Measurements from ENCODE around the gene LAMB1.
"Not testable (repeated sequence)": the region's sequence is repeated elsewhere in the genome, so short reads cannot be mapped to it uniquely, and the experiment has no call there.

LAMB1 gene

DNA sequence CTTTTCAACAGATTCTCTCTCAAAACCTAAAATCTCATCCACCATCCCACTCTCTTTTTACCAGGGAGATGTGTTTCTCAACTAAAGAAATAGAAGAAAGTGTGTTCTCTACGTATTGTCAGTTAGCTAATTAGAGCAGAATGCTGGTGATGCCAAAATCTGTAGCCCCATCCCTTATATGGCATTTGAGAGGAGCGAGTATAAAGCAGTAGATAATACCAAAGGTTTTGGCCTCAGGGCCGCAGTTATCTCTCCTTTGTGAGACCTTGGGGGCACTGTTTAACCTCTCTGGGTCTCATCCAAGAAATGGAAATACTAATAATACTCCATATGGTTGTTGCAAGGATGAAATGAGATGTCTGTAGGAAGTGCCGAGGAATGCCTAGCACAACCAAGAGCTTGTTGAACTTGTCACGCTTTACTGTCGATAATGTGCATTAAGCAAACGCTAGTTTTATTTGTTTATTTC lies 112.4 kb downstream of the LAMB1 start:
- Histone ChIP-seq H3K4me2 (ENCODE audit: insufficient read depth, low read length, poor library complexity, severe bottlenecking) (peak overlapping the region; percentile 51), H3K27ac (replicated peaks; ENCODE audit: low read length) (no peak overlapping the region), H2BK12ac (ENCODE audit: low read length) (no peak overlapping the region), H4K91ac (ENCODE audit: low read depth, low read length, poor library complexity) (no peak overlapping the region), H3K18ac (ENCODE audit: low read length) (no peak overlapping the region), H2BK120ac (ENCODE audit: low read depth, low read length) (no peak overlapping the region), H3K23ac (ENCODE audit: low read depth, low read length, poor library complexity) (no peak overlapping the region), H3K4me3 (ENCODE audit: low read length in 2 of 2) (peak overlapping the region; percentile 60 to 95), H3K14ac (ENCODE audit: low read length) (no peak overlapping the region), H2BK5ac (ENCODE audit: low read length) (no peak overlapping the region), H3K9me3 (replicated peaks in 1 of 2; ENCODE audit: control insufficient read depth in 2 of 2, insufficient read depth in 1 of 2, low read depth in 1 of 2, low read length in 2 of 2) (no peaks in the 10 kb centered on the region), H2BK15ac (ENCODE audit: low read length) (no peak overlapping the region), H3K4ac (ENCODE audit: low read length) (no peak overlapping the region), H3K79me1 (ENCODE audit: low read depth, low read length) (peaks cover 5% of the 10 kb centered on the region), H3K36me3 (replicated peaks in 1 of 2; ENCODE audit: control insufficient read depth in 2 of 2, insufficient read depth in 2 of 2, low read length in 2 of 2) (peaks cover 3 to 29% of the 10 kb centered on the region in 2 donors), H4K8ac (ENCODE audit: low read depth, low read length) (no peak overlapping the region), H2AFZ (ENCODE audit: low read length) (peak overlapping the region; percentile 88), H3K4me1 (ENCODE audit: control insufficient read depth in 2 of 2, insufficient read depth in 1 of 2, low read depth in 1 of 2, low read length in 2 of 2) (peaks cover 6% of the 10 kb centered on the region in 2 donors), H3K9ac (ENCODE audit: low read depth, low read length, poor library complexity) (no peak overlapping the region), H3K27me3 (ENCODE audit: control insufficient read depth in 3 of 3, insufficient read depth in 3 of 3, low read depth in 1 of 3, low read length in 3 of 3) (no peaks in the 10 kb centered on the region), H2AK5ac (ENCODE audit: low read depth, low read length) (no peak overlapping the region)
- no peak for DNase-seq (ENCODE audit: low spot score)
- no CpG with 5 or more reads among the region's 7 CpGs for WGBS, 2 donors (ENCODE audit: extremely low coverage in 2 of 2, insufficient read length in 2 of 2, insufficient replicate concordance in 1 of 2)

DNA sequence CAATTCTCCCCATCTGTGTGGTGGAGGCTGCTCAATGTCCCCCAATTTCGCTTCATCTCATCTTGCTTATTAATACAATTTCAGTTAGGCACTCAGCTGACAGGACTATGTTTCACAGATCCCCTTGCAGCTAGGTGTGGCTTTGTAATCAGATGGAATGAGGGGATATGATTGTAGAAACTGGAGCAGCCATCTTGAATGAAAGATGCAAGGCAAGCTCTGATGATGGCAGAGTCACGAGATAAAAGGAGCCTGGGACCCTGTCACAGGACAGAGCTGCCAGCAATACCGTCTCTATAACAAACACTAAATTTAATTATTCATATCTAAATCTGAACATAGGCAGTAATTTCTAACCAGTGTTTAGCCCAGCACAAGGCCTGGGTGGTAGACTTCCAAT lies 113.0 kb downstream of the LAMB1 start:
- no peak overlapping the region for H4K91ac ChIP-seq (ENCODE audit: low read depth, low read length, poor library complexity)
- no peak overlapping the region for H2BK5ac ChIP-seq (ENCODE audit: low read length)
- no CpG with 5 or more reads among the region's 3 CpGs for WGBS, 2 donors (ENCODE audit: extremely low coverage in 2 of 2, insufficient read length in 2 of 2, insufficient replicate concordance in 1 of 2)
- no peak overlapping the region for H2BK120ac ChIP-seq (ENCODE audit: low read depth, low read length)
- H3K18ac ChIP-seq (ENCODE audit: low read length): no peak overlapping the region
- no peak for DNase-seq (ENCODE audit: low spot score)
- H4K8ac ChIP-seq (ENCODE audit: low read depth, low read length): no peak overlapping the region
- H2AK5ac ChIP-seq (ENCODE audit: low read depth, low read length): no peak overlapping the region
- no peak overlapping the region for H3K4ac ChIP-seq (ENCODE audit: low read length)
- H3K27ac ChIP-seq (replicated peaks; ENCODE audit: low read length): no peak overlapping the region
- no peak overlapping the region for H3K14ac ChIP-seq (ENCODE audit: low read length)
- H3K4me2 ChIP-seq (ENCODE audit: insufficient read depth, low read length, poor library complexity, severe bottlenecking): no peak overlapping the region
- no peak overlapping the region for H3K9ac ChIP-seq (ENCODE audit: low read depth, low read length, poor library complexity)
- peaks cover 5% of the 10 kb centered on the region for H3K79me1 ChIP-seq (ENCODE audit: low read depth, low read length)
- no peak overlapping the region for H2BK12ac ChIP-seq (ENCODE audit: low read length)
- no peaks in the 10 kb centered on the region for H3K9me3 ChIP-seq (replicated peaks in 1 of 2; ENCODE audit: control insufficient read depth in 2 of 2, insufficient read depth in 1 of 2, low read depth in 1 of 2, low read length in 2 of 2)
- no peak overlapping the region for H2BK15ac ChIP-seq (ENCODE audit: low read length)
- peaks cover 6% of the 10 kb centered on the region in 2 donors for H3K4me1 ChIP-seq (ENCODE audit: control insufficient read depth in 2 of 2, insufficient read depth in 1 of 2, low read depth in 1 of 2, low read length in 2 of 2)
- no peak overlapping the region for H3K23ac ChIP-seq (ENCODE audit: low read depth, low read length, poor library complexity)
- peaks cover 3 to 24% of the 10 kb centered on the region in 2 donors for H3K36me3 ChIP-seq (replicated peaks in 1 of 2; ENCODE audit: control insufficient read depth in 2 of 2, insufficient read depth in 2 of 2, low read length in 2 of 2)
- peak overlapping the region; percentile 88 for H2AFZ ChIP-seq (ENCODE audit: low read length)
- H3K4me3 ChIP-seq (ENCODE audit: low read length in 2 of 2): no peak overlapping the region
- no peaks in the 10 kb centered on the region for H3K27me3 ChIP-seq (ENCODE audit: control insufficient read depth in 3 of 3, insufficient read depth in 3 of 3, low read depth in 1 of 3, low read length in 3 of 3)

DNA sequence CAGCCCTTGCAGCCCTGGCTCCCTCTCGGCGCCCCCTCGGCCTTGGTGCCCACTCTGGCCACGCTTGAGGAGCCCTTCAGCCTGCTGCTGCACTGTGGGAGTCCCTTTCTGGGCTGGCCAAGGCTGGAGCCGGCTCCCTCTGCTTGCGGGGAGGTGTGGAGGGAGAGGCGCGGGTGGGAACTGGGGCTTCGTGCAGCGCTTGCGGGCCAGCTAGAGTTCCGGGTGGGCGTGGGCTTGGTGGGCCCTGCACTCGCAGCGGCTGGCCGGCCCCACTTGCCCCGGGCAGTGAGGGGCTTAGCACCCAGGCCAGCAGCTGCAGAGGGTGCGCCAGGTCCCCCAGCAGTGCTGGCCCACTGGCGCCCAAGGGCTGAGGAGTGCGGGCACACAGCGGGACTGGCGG lies 115.1 kb downstream of the LAMB1 start:
- WGBS, 2 donors (ENCODE audit: extremely low coverage in 2 of 2, insufficient read length in 2 of 2, insufficient replicate concordance in 1 of 2): no CpG with 5 or more reads among the region's 22 CpGs
- not testable (repeated sequence) for DNase-seq (ENCODE audit: low spot score); H2AFZ ChIP-seq (ENCODE audit: low read length)

DNA sequence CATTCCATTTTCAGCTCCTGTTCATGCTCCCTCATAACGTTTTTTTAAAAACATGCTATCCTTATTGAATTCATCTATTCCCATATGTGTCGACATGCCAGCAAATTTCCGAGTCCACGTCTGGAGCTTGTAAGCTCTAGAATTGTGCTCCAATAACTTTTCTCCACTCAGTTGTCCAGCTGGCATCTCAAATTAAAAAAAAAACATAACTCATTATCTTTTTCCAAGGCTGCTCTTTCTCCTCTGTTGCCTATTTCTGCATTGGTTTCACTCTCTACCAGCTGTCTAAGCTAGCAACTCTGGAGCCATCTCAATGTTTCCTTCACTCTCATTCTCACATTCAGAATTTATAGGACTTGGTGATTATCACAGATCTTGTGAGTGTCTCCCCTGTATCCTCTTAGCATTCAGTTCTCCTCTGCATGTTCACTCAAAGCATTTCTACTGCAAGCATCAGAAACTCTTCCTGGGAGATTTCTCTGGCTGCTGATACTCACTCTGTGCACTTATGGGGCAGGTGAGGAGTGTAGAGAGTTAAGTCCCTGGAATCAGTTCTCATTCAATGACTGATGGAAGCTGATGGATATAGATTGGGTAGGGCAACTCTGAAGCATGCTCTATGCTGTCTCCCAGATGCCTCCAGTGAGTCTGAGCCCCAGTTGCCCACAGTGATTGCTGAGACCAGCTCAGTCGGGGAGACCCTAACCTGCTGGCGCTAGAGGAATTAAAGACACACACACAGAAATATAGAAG lies 118.7 kb downstream of the LAMB1 start:
- no peak overlapping the region for H2BK12ac ChIP-seq (ENCODE audit: low read length)
- H3K4me2 ChIP-seq (ENCODE audit: insufficient read depth, low read length, poor library complexity, severe bottlenecking): no peak overlapping the region
- H3K79me1 ChIP-seq (ENCODE audit: low read depth, low read length): no peaks in the 10 kb centered on the region
- H3K9me3 ChIP-seq (replicated peaks in 1 of 2; ENCODE audit: control insufficient read depth in 2 of 2, insufficient read depth in 1 of 2, low read depth in 1 of 2, low read length in 2 of 2): no peaks in the 10 kb centered on the region
- H3K27me3 ChIP-seq (ENCODE audit: control insufficient read depth in 3 of 3, insufficient read depth in 3 of 3, low read depth in 1 of 3, low read length in 3 of 3): peaks cover 0 to 2% (median 0%) of the 10 kb centered on the region in 3 experiments
- WGBS, 2 donors (ENCODE audit: extremely low coverage in 2 of 2, insufficient read length in 2 of 2, insufficient replicate concordance in 1 of 2): no CpG with 5 or more reads among the region's 6 CpGs
- no peak overlapping the region for H2BK120ac ChIP-seq (ENCODE audit: low read depth, low read length)
- H2BK5ac ChIP-seq (ENCODE audit: low read length): no peak overlapping the region
- H3K4ac ChIP-seq (ENCODE audit: low read length): no peak overlapping the region
- no peak for DNase-seq (ENCODE audit: low spot score)
- no peak overlapping the region for H2BK15ac ChIP-seq (ENCODE audit: low read length)
- no peaks in the 10 kb centered on the region for H3K4me1 ChIP-seq (ENCODE audit: control insufficient read depth in 2 of 2, insufficient read depth in 1 of 2, low read depth in 1 of 2, low read length in 2 of 2)
- H3K27ac ChIP-seq (replicated peaks; ENCODE audit: low read length): no peak overlapping the region
- H3K36me3 ChIP-seq (replicated peaks in 1 of 2; ENCODE audit: control insufficient read depth in 2 of 2, insufficient read depth in 2 of 2, low read length in 2 of 2): no peaks in the 10 kb centered on the region
- no peak overlapping the region for H3K9ac ChIP-seq (ENCODE audit: low read depth, low read length, poor library complexity)
- no peak overlapping the region for H3K18ac ChIP-seq (ENCODE audit: low read length)
- no peak overlapping the region for H2AK5ac ChIP-seq (ENCODE audit: low read depth, low read length)
- H2AFZ ChIP-seq (ENCODE audit: low read length): no peak overlapping the region
- H3K23ac ChIP-seq (ENCODE audit: low read depth, low read length, poor library complexity): no peak overlapping the region
- no peak overlapping the region for H3K14ac ChIP-seq (ENCODE audit: low read length)
- H4K91ac ChIP-seq (ENCODE audit: low read depth, low read length, poor library complexity): no peak overlapping the region
- H3K4me3 ChIP-seq (ENCODE audit: low read length in 2 of 2): no peak overlapping the region
- H4K8ac ChIP-seq (ENCODE audit: low read depth, low read length): no peak overlapping the region

More for the DNA sequence above, 115.1 kb downstream of the LAMB1 start:
- H3K36me3 ChIP-seq (replicated peaks in 1 of 2; ENCODE audit: control insufficient read depth in 2 of 2, insufficient read depth in 2 of 2, low read length in 2 of 2); H2BK15ac ChIP-seq (ENCODE audit: low read length); H3K4me2 ChIP-seq (ENCODE audit: insufficient read depth, low read length, poor library complexity, severe bottlenecking); H2AK5ac ChIP-seq (ENCODE audit: low read depth, low read length); H3K27ac ChIP-seq (replicated peaks; ENCODE audit: low read length); H2BK12ac ChIP-seq (ENCODE audit: low read length); H3K4ac ChIP-seq (ENCODE audit: low read length); H2BK5ac ChIP-seq (ENCODE audit: low read length); H2BK120ac ChIP-seq (ENCODE audit: low read depth, low read length); H3K14ac ChIP-seq (ENCODE audit: low read length); H4K91ac ChIP-seq (ENCODE audit: low read depth, low read length, poor library complexity); H3K79me1 ChIP-seq (ENCODE audit: low read depth, low read length); H3K4me1 ChIP-seq (ENCODE audit: control insufficient read depth in 2 of 2, insufficient read depth in 1 of 2, low read depth in 1 of 2, low read length in 2 of 2); H3K4me3 ChIP-seq (ENCODE audit: low read length in 2 of 2); H3K9me3 ChIP-seq (replicated peaks in 1 of 2; ENCODE audit: control insufficient read depth in 2 of 2, insufficient read depth in 1 of 2, low read depth in 1 of 2, low read length in 2 of 2); H4K8ac ChIP-seq (ENCODE audit: low read depth, low read length); H3K18ac ChIP-seq (ENCODE audit: low read length); H3K9ac ChIP-seq (ENCODE audit: low read depth, low read length, poor library complexity); H3K23ac ChIP-seq (ENCODE audit: low read depth, low read length, poor library complexity); H3K27me3 ChIP-seq (ENCODE audit: control insufficient read depth in 3 of 3, insufficient read depth in 3 of 3, low read depth in 1 of 3, low read length in 3 of 3): not testable (repeated sequence)
